ENCODE data around the gene MICAL3.

GRCh38 chr22:17911312-17911705, 113.1 kb downstream of the MICAL3 start:
- TF ChIP-seq YY1 (IDR thresholded peaks at IDR 0.05; ENCODE audit: insufficient read depth, insufficient read length): no peak
- no peak for TF ChIP-seq SUZ12 (IDR thresholded peaks at IDR 0.05; ENCODE audit: extremely low read depth, insufficient read depth, insufficient read length)
- TF ChIP-seq ZNF274 (IDR thresholded peaks at IDR 0.05; ENCODE audit: low read depth, low read length): no peak

Measured in NT2/D1 (cell line).